Calu3 (cell line): ENCODE results near the gene RPS6KA1. TPM values are rescaled to one million over a fixed set of nuclear protein-coding genes. Genes with fewer than 3 reads are reported as not detected.

Experiments
- BruUV-seq: library from RNA; stranded (reverse); fragments of 400-500 nt; replicated peaks from 2 replicates; lab custom pipeline; 2021; lab: Mats Ljungman, UMichigan
- CTCF ChIA-PET: fragments of 300-600 bp; sonication (Branson Sonifier 250); formaldehyde crosslinking; loops from one replicate; lab custom pipeline; 2022; ENCODE audit warnings: antibody characterized with exemption; lab: Charles Lee
- DNase-seq: peaks from one replicate; pipeline ENCODE4 v3.0.0; 2022
- H3K27ac Mint-ChIP-seq: one replicate; pipeline ENCODE4 v1.8.0; 2022; ENCODE audit warnings: mixed read lengths; ENCODE audit not compliant: unreplicated experiment
- H3K27me3 Mint-ChIP-seq: one replicate; pipeline ENCODE4 v1.8.0; 2022; ENCODE audit warnings: mixed read lengths; ENCODE audit not compliant: unreplicated experiment
- H3K36me3 Mint-ChIP-seq: one replicate; pipeline ENCODE4 v1.8.0; 2022; ENCODE audit warnings: mild to moderate bottlenecking, moderate library complexity, mixed read lengths; ENCODE audit not compliant: insufficient read depth, unreplicated experiment
- H3K4me1 Mint-ChIP-seq: one replicate; pipeline ENCODE4 v1.8.0; 2022; ENCODE audit warnings: mild to moderate bottlenecking, low read depth, mixed read lengths; ENCODE audit not compliant: unreplicated experiment
- H3K4me3 Mint-ChIP-seq: one replicate; pipeline ENCODE4 v1.8.0; 2022; ENCODE audit warnings: mild to moderate bottlenecking, low read depth, moderate library complexity, mixed read lengths; ENCODE audit not compliant: unreplicated experiment
- H3K9me3 Mint-ChIP-seq: one replicate; pipeline ENCODE4 v1.8.0; 2022; ENCODE audit warnings: low read depth, mixed read lengths; ENCODE audit not compliant: unreplicated experiment
- CTCF ChIP-seq: fragments of 200-600 bp; IDR thresholded peaks from one replicate; pipeline ENCODE4 v1.8.0; 2022; ENCODE audit warnings: antibody characterized with exemption; ENCODE audit not compliant: unreplicated experiment
- intact Hi-C: fragments of 100-400 bp; cut with micrococcal nuclease; formaldehyde crosslinking; loops from one replicate; pipeline ENCODE4 v1.10.0; 2022; ENCODE audit not compliant: unreplicated experiment
- total RNA-seq: library from RNA; stranded (reverse); gene quantifications from 2 replicates; pipeline ENCODE4 v1.2.3, GENCODE V29; 2022

The RPS6KA1 gene
- total RNA-seq, 1 experiment from 2014 or later = 28.1 TPM

GRCh38 chr1:26570287-26570686 is 40.7 kb downstream of the RPS6KA1 start:
- BruUV-seq = no TSS peak
- no peak overlapping the region for H3K4me3 Mint-ChIP-seq
- H3K27me3 Mint-ChIP-seq = no peaks in the 10 kb centered on the region
- no peak overlapping the region for H3K27ac Mint-ChIP-seq
- no peaks in the 10 kb centered on the region for H3K4me1 Mint-ChIP-seq
- CTCF ChIA-PET = no interaction called here
- H3K9me3 Mint-ChIP-seq = no peaks in the 10 kb centered on the region
- no peak for TF ChIP-seq CTCF
- intact Hi-C loops = no loop called here
- H3K36me3 Mint-ChIP-seq = peaks cover 3% of the 10 kb centered on the region
- DNase-seq = no peak

- intact Hi-C loops = no loop called here
- no TSS peak for BruUV-seq
- no peaks in the 10 kb centered on the region for H3K27me3 Mint-ChIP-seq
- no peak overlapping the region for H3K4me3 Mint-ChIP-seq
- H3K4me1 Mint-ChIP-seq = no peaks in the 10 kb centered on the region
- no peaks in the 10 kb centered on the region for H3K9me3 Mint-ChIP-seq
- no peak for TF ChIP-seq CTCF
- peaks cover 3% of the 10 kb centered on the region for H3K36me3 Mint-ChIP-seq
- CTCF ChIA-PET = no interaction called here
- no peak for DNase-seq
- no peak overlapping the region for H3K27ac Mint-ChIP-seq
Measured at GRCh38 chr1:26571381-26571780, 41.8 kb downstream of the RPS6KA1 start.

- no peaks in the 10 kb centered on the region for H3K27me3 Mint-ChIP-seq
- no peaks in the 10 kb centered on the region for H3K4me1 Mint-ChIP-seq
- CTCF ChIA-PET = no interaction called here
- peaks cover 8% of the 10 kb centered on the region for H3K36me3 Mint-ChIP-seq
- DNase-seq = no peak
- BruUV-seq = no TSS peak
- no peak overlapping the region for H3K27ac Mint-ChIP-seq
- H3K4me3 Mint-ChIP-seq = no peak overlapping the region
- no peaks in the 10 kb centered on the region for H3K9me3 Mint-ChIP-seq
- intact Hi-C loops = no loop called here
- TF ChIP-seq CTCF = no peak
Measured at GRCh38 chr1:26574018-26574417, 44.5 kb downstream of the RPS6KA1 start.

GRCh38 chr1:26574719-26575251 is 45.2 kb downstream of the RPS6KA1 start:
- DNase-seq = no peak
- H3K36me3 Mint-ChIP-seq = peaks cover 12% of the 10 kb centered on the region
- no peak overlapping the region for H3K27ac Mint-ChIP-seq
- no peak overlapping the region for H3K4me3 Mint-ChIP-seq
- TF ChIP-seq CTCF = no peak
- H3K27me3 Mint-ChIP-seq = no peaks in the 10 kb centered on the region
- H3K4me1 Mint-ChIP-seq = no peaks in the 10 kb centered on the region
- H3K9me3 Mint-ChIP-seq = no peaks in the 10 kb centered on the region
- no TSS peak for BruUV-seq
- CTCF ChIA-PET = no interaction called here
- intact Hi-C loops = no loop called here
